Caco-2 (cell line): ENCODE data around the gene SKAP1. TPM values are rescaled to one million over a fixed set of nuclear protein-coding genes. Genes with fewer than 3 reads are reported as not detected.

Experiments used
- BruUV-seq: library from RNA; stranded (reverse); fragments of 400-500 nt; replicated peaks from 2 replicates; lab custom pipeline; 2021; lab: Mats Ljungman, UMichigan
- CTCF ChIA-PET: fragments of 300-600 bp; sonication (Branson Sonifier 250); formaldehyde crosslinking; loops from one replicate; lab custom pipeline; 2022; ENCODE audit warnings: antibody characterized with exemption; lab: Charles Lee
- POLR2A ChIA-PET: fragments of 300-600 bp; sonication (Branson Sonifier 250); formaldehyde crosslinking; loops from one replicate; lab custom pipeline; 2022; ENCODE audit warnings: antibody characterized with exemption; lab: Charles Lee
- DNase-seq, 2 experiments: peaks; one replicate each; pipeline versions ENCODE4 v3.0.0 to v3.0.0-alpha.2; 2020 to 2022
- H3K27me3 ChIP-seq: replicated peaks from 2 replicates; pipeline ENCODE4 v1.6.0; 2011; ENCODE audit warnings: low read length; ENCODE audit not compliant: control insufficient read depth, insufficient read depth
- H3K36me3 ChIP-seq: 2 replicates; pipeline ENCODE4 v1.5.1; 2011; ENCODE audit warnings: low read length; ENCODE audit not compliant: control insufficient read depth, insufficient read depth
- H3K4me1 ChIP-seq: fragments of 250-450 bp; sonication (Bioruptor Pico); 2 replicates; pipeline ENCODE4 v1.5.1; 2020; ENCODE audit warnings: mild to moderate bottlenecking
- H3K4me3 ChIP-seq: 2 replicates; pipeline ENCODE4 v1.5.1; 2011; ENCODE audit warnings: low read depth, mild to moderate bottlenecking, control low read depth, low read length
- H3K9me3 ChIP-seq: fragments of 250-450 bp; sonication (Bioruptor Pico); 2 replicates; pipeline ENCODE4 v1.5.1; 2020; ENCODE audit warnings: mild to moderate bottlenecking, moderate library complexity
- H3K27ac Mint-ChIP-seq: one replicate; pipeline ENCODE4 v1.8.0; 2022; ENCODE audit warnings: mixed read lengths; ENCODE audit not compliant: unreplicated experiment
- H3K27me3 Mint-ChIP-seq: one replicate; pipeline ENCODE4 v1.8.0; 2022; ENCODE audit warnings: mixed read lengths; ENCODE audit not compliant: insufficient read depth, unreplicated experiment
- H3K36me3 Mint-ChIP-seq: one replicate; pipeline ENCODE4 v1.8.0; 2022; ENCODE audit warnings: mild to moderate bottlenecking, mixed read lengths; ENCODE audit not compliant: insufficient read depth, unreplicated experiment
- H3K4me1 Mint-ChIP-seq: one replicate; pipeline ENCODE4 v1.8.0; 2022; ENCODE audit warnings: low read depth, mixed read lengths; ENCODE audit not compliant: unreplicated experiment
- H3K4me3 Mint-ChIP-seq: one replicate; pipeline ENCODE4 v1.8.0; 2022; ENCODE audit warnings: mild to moderate bottlenecking, moderate library complexity, mixed read lengths; ENCODE audit not compliant: unreplicated experiment
- H3K9me3 Mint-ChIP-seq: one replicate; pipeline ENCODE4 v1.8.0; 2022; ENCODE audit warnings: mixed read lengths; ENCODE audit not compliant: unreplicated experiment
- CTCF ChIP-seq, 2 experiments: fragments of 200-600 bp in 1 of 2; IDR thresholded peaks; 1 replicate in 1 of 2; 2 replicates in 1 of 2; pipeline versions ENCODE4 v1.5.1 to v1.8.0; 2011 to 2022; ENCODE audit warnings: antibody characterized with exemption in 1 of 2, control low read depth in 1 of 2, inconsistent platforms in 1 of 2, low read depth in 1 of 2, low read length in 1 of 2, mild to moderate bottlenecking in 1 of 2, moderate library complexity in 1 of 2; ENCODE audit not compliant: insufficient read depth in 1 of 2, severe bottlenecking in 1 of 2, unreplicated experiment in 1 of 2
- intact Hi-C: fragments of 100-400 bp; cut with micrococcal nuclease; formaldehyde crosslinking; loops from one replicate; pipeline ENCODE4 v1.10.0; 2022; ENCODE audit not compliant: unreplicated experiment
- total RNA-seq: library from RNA; stranded (reverse); gene quantifications from 2 replicates; pipeline ENCODE4 v1.2.3, GENCODE V29; 2022

The SKAP1 gene
- total RNA-seq, 1 experiment from 2014 or later: 0.70 TPM

DNA sequence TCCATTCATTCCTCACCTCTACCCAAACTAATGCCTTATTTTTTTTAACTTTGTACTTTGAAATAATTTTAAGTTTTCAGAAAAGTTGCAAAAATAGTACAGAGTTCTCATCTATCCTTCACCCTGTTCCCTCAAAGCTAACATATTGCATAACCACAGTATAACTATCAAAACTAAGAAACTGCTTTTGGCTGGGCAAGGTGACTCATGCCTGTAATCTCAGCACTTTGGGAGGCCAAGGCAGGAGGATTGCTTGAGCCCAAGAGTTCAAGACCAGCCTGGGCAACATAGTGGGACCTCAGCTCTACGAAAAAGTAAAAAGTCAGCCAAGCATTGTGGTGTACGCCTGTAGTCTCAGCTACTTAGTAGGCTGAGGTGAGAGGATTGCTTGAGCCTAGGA is 147.7 kb downstream of the SKAP1 start:
- H3K9me3 ChIP-seq: no peaks in the 10 kb centered on the region
- Mint-ChIP-seq H3K27me3 (no peaks in the 10 kb centered on the region), H3K9me3 (no peaks in the 10 kb centered on the region), H3K4me1 (peaks cover 6% of the 10 kb centered on the region), H3K36me3 (no peaks in the 10 kb centered on the region), H3K27ac (no peak overlapping the region), H3K4me3 (no peak overlapping the region)
- ChIA-PET POLR2A (no interaction called here), CTCF (interaction anchor here (1.1 kb wide), 1 partner anchor 23 kb away, joined by 3 read pairs; no protein-coding TSS in a partner anchor)
- no peaks in the 10 kb centered on the region for H3K27me3 ChIP-seq
- H3K4me1 ChIP-seq: peaks cover 10% of the 10 kb centered on the region; the same call in 1 of the 2 replicates
- TF ChIP-seq CTCF (IDR thresholded peaks at IDR 0.05; ENCODE audit: insufficient read depth in 1 of 2, low read depth in 1 of 2, low read length in 1 of 2, severe bottlenecking in 1 of 2, unreplicated experiment in 1 of 2): no peak
- no peak for DNase-seq
- no peak overlapping the region for H3K4me3 ChIP-seq
- no peaks in the 10 kb centered on the region for H3K36me3 ChIP-seq
- intact Hi-C loops: no loop called here
- no TSS peak for BruUV-seq

DNA sequence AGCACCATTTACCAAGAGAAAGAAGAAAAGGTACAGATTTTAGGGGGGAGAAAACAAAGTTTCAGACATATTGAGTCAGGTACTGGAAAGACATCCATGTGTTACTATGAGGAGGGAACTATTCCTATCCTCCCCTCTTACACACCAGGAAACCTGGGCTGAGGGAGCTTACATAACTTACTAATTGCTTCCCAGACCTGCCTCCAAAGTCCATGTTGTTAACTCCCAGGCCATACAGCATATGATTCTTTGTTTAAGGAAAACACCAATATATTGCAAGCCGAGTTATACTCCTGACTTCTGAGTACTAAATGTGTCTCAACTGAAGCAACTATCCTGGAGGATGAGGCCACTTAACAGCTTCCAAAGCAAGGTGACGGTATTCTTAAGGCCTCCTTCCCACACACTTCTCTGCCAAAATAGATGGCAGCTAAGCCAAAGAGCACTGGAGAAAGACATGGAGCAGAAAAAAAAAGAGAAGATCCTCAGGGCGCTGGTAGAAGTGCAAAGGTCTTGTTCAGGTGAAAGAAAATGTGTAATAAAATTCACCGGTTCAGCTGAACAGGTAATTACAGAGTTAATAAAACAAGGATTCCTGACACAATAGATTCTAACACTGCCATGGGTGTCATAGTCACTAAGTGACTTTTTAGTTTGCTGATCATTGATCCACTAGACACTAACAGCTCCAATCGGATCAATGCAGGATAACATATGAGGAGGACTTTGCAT is 151.1 kb downstream of the SKAP1 start:
- Histone ChIP-seq H3K9me3 (no peaks in the 10 kb centered on the region), H3K4me1 (peaks cover 10% of the 10 kb centered on the region; the same call in 1 of the 2 replicates), H3K27me3 (0 out of 2 replicates have a peak, but pooled peaks cover 1% of the 10 kb centered on the region), H3K4me3 (no peak overlapping the region), H3K36me3 (no peaks in the 10 kb centered on the region)
- Mint-ChIP-seq H3K4me3 (no peak overlapping the region), H3K9me3 (no peaks in the 10 kb centered on the region), H3K27me3 (peaks cover 7% of the 10 kb centered on the region), H3K27ac (no peak overlapping the region), H3K36me3 (no peaks in the 10 kb centered on the region), H3K4me1 (peaks cover 6% of the 10 kb centered on the region)
- no peak for TF ChIP-seq CTCF (IDR thresholded peaks at IDR 0.05; ENCODE audit: insufficient read depth in 1 of 2, low read depth in 1 of 2, low read length in 1 of 2, severe bottlenecking in 1 of 2, unreplicated experiment in 1 of 2)
- ChIA-PET POLR2A (no interaction called here), CTCF (interaction anchor here (0.8 to 1.2 kb wide), 5 partner anchors 16 to 58 kb away, joined by 3 to 5 read pairs (median 3); no protein-coding TSS in a partner anchor)
- DNase-seq: no peak
- no TSS peak for BruUV-seq
- intact Hi-C loops: no loop called here

DNA sequence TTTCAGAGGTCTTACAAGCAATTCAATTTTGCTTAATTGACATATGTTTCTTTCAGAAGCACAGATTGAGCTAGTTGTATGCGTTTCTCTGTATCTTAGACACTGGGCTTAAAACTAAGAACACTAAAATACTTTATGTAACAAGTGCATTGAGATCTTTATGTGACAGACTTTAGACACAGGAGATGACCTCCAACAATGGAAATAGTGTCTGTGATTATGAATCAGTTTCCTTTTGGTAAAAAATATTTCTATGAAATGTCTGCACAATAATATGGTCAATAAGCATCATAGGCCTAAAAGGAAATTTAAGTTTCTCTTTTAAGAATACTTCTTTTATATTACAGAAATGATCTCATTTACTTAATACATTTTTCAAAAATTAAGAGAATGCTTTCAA is 153.2 kb downstream of the SKAP1 start:
- BruUV-seq: no TSS peak
- no peak for TF ChIP-seq CTCF (IDR thresholded peaks at IDR 0.05; ENCODE audit: insufficient read depth in 1 of 2, low read depth in 1 of 2, low read length in 1 of 2, severe bottlenecking in 1 of 2, unreplicated experiment in 1 of 2)
- CTCF ChIA-PET: interaction anchor here (1.0 kb wide), 1 partner anchor 31 kb away, joined by 4 read pairs; no protein-coding TSS in a partner anchor
- Mint-ChIP-seq H3K4me3 (no peak overlapping the region), H3K27me3 (peaks cover 7% of the 10 kb centered on the region), H3K36me3 (no peaks in the 10 kb centered on the region), H3K27ac (no peak overlapping the region), H3K9me3 (no peaks in the 10 kb centered on the region), H3K4me1 (peaks cover 6% of the 10 kb centered on the region)
- H3K36me3 ChIP-seq: no peaks in the 10 kb centered on the region
- intact Hi-C loops: no loop called here
- POLR2A ChIA-PET: no interaction called here
- H3K4me1 ChIP-seq: peaks cover 10% of the 10 kb centered on the region; the same call in 1 of the 2 replicates
- DNase-seq: no peak
- no peak overlapping the region for H3K4me3 ChIP-seq
- 0 out of 2 replicates have a peak, but pooled peaks cover 1% of the 10 kb centered on the region for H3K27me3 ChIP-seq
- no peaks in the 10 kb centered on the region for H3K9me3 ChIP-seq
